ENCODE measurements around the gene TP53RK.

Gene TP53RK

GRCh38 chr20:46689082-46689753, at the start of gene TP53RK:
Gene TP53RK (minus strand): TSS chr20:46689444. CDS start chr20:46689414, 30 bp downstream.
- peak; percentile 88 for DNase-seq (ENCODE audit: low spot score)

DNA sequence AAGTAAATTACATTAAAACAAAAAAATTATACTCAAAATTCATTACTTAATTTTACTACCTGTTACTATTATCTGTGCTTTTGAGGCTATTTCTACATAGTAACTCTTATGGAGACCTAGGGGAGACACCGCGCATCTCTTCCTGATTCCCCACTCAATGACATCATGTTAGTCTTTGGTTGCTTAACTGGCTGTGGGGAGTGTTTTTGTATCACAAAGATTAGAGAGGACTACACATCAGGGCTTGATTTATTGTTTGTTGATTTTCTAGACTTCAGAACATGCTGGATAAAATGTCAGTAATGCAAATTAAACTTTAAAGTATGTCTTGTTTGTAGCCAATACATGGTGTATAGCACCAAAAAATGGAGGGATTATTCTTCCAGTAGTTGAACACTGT, 46.2 kb upstream of the TP53RK start:
- no peak for DNase-seq (ENCODE audit: low spot score)

DNA sequence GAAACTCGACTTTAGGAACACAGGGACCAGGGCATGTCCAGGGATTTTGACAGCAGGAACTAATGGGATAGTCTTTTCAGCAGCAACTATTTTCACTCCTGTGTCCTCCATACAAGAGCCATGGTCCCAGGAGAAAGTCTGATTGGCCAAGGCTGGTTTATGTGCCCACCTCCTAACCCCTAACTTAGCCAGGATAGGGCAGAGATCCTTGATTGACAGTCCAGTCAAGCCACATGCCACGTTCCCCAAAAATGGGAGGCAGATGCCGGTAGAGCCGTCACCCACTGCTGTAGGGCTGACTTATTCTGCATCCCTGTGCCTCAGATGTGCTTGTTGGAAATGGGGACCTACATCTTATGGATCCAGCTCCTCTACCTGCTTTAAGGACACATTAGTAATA, 42.5 kb upstream of the TP53RK start:
- no peak for DNase-seq (ENCODE audit: low spot score)

GRCh38 chr20:46725186-46726165, 36.2 kb upstream of the TP53RK start:
- no peak for DNase-seq (ENCODE audit: low spot score)

DNA sequence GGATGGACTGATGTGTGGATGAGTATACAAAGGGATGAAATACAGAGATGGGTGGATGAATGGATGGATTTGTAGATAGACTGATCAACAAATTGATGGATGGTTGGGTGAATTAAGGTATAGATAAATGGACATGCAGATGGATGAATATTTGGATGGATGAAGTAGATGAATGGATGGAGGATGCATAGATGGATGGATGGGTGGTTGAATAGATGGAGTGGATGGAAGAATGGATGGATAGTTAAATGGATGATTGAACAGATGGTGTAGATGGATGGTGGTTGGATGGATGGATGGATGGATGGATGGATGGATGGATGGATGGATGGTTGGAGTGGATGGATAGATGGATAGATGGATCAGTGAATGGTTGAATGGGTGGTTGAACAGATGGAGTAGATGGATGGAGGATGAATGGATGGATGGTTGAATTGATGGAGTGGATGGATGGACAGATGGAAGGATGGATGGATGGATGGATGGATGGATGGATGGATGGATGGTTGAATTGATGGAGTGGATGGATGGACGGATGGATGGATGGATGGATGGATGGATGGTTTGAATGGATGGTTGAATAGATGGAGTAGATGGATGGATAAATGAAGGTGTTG, 35.2 kb upstream of the TP53RK start:
- DNase-seq (ENCODE audit: low spot score): no peak

DNA sequence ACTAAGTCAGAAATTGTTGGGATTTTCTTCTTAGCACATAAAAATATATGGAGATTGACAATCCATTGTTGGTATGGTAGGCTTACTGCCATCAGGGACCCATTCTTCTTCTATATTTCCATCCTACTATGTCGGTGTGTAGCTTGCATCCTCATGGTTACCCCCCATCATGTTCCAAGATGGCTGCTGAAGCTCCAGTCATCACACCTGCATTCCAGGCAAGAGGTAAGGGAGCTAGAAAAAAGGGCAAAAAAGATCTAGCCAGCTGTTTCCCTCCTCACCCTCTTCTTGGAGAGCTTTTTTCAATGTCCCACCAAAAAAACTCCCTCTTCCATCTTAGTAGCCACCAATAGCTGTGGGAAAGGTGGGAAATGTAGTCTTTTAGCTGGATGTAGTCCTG, 33.8 kb upstream of the TP53RK start:
- DNase-seq (ENCODE audit: low spot score): no peak

GRCh38 chr20:46722450-46722849, 33.2 kb upstream of the TP53RK start:
- DNase-seq (ENCODE audit: low spot score): no peak

DNA sequence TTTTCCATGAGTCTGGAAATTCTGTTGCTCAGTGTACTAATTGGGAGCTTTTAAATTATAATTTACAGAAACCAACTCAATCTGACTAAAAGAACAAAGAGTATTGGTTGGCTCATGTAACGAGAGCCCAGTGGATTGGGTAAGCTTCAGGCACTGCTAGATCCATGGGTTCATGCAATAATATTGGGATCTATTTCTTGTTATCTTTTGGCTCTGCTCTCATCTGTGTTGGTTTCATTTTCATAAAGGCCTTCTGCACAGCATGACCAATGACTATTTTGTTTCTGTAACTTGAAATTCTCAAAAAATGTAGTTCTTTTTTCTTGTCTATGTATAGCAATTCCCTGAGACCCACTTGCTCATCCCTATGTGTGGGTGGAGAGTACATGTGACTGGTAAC, 32.2 kb upstream of the TP53RK start:
- no peak for DNase-seq (ENCODE audit: low spot score)

GRCh38 chr20:46720776-46721425, 31.7 kb upstream of the TP53RK start:
- no peak for DNase-seq (ENCODE audit: low spot score)

DNA sequence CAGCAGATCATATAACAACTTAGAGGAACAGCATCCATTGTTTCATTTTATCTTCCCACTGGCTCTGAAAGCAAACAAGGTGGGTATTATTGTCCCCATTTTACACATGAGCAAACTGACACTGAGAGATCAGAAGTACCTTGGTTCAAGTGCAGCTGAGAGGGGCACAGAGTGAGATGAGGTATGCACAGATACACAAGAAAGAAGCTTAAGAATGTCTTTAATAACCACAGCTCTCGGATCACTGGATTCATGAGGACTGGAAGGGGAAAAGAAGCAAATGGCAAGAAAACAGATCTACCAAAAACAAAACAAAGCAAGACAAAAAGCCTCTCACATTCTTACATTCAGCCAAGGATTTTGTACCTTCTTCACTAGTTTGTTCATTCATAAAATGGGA, 30.8 kb upstream of the TP53RK start:
- DNase-seq (ENCODE audit: low spot score): no peak

- DNase-seq (ENCODE audit: low spot score): no peak
Observed at GRCh38 chr20:46717818-46718541, 28.7 kb upstream of the TP53RK start.

DNA sequence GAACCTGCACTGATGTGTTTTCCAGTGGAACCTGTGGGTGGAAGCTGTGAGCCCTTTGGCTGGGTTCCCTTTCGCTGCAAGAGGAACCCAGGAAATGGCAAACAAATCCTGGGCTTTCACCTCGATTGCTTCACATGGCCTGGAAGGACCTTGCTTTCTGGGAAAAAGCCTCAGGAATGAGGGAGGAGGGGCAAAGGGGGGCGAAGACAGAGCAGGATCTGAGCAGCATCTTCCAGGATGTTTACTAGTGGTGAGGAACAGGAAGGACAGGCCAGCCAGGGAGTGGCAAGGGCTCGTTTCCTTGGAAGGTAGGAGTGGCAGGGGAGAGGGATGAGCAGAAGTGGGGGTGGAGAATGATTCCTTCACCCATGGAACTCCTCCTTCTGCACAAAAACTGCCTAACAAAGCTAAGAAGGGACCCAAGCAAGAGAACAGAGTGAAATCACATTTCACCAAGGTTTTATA, 26.1 kb upstream of the TP53RK start:
- DNase-seq (ENCODE audit: low spot score): no peak

GRCh38 chr20:46713957-46714834, 25.0 kb upstream of the TP53RK start:
- DNase-seq (ENCODE audit: low spot score): no peak

- DNase-seq (ENCODE audit: low spot score): no peak
Observed at GRCh38 chr20:46712056-46712636, 22.9 kb upstream of the TP53RK start.

DNA sequence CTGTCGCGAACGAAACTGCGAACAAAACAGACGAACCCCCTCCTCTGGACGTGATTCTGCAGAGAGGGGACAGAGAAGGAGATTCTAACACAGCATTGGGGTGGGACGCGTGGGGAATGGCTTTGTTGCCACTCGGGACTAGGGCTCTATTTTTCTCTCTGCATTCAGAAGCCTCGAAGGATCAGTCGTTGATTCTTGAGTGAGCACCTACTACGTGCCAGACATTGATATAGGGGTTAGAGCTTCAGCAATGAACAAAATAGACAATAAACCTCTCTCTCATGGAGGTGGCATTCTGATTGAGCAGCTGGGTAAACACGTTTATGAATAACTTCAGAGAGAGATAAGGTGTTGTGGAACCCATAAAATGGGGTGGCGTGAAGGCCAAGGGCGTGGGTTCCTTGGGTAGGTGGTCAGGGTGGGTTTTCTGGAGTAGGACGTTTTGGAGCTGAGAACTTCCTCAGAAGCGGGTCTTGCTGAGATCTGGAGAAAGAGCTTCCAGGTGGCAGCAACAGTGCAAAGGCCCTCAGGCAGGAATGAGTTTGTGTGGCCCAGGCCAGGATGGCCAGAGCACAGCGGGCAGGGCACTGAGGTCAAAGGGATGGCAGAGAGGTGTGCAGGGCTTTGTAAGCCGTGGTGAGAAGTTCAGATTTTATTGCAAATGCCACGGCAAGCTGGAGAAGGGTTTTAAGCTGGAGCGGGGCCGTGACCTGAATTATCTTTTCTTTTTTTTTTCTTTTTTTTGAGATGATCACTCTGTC, 21.1 kb upstream of the TP53RK start:
- DNase-seq (ENCODE audit: low spot score): no peak

DNA sequence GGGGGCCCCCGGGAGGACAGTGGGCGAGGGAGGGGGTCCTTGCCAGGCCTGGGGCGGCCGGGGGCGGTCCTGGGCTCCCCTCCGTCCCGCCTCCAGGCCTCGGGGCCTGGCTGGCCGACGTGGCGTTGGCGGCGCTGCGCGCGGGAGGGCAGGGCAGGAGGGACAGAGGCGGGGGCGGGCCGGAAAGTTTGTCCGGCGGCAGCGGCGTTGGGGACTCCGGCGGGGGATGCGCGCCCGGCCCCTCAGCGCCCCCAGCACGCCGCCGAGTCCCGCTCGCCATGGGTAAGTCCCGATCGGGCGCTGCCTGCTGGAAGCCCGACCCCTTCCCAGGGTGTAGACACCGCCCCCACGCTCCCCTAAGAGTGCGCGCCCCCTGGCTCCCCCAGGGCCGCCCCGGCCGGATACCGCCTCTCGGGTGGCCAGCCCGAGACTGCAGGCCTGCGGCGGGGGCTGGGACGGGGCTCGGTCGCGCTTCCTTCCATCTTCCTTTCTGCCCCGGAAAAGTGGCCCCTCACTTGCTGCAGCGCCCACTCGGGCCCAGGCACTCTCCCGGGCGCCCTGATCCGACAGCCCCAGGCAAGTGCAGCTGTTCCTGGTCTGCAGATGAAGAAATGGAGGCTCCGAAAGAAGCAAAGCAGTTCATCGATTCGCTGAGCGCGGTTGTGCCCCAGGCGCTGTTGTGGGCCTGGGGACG, 20.4 kb upstream of the TP53RK start, which contains the start of gene SLC2A10:
TSS of gene SLC2A10 (plus strand) at position 191 of the 694 bp plus-strand sequence. CDS start at position 279, 88 bp downstream.
- peak; percentile 39 for DNase-seq (ENCODE audit: low spot score)

- DNase-seq (ENCODE audit: low spot score): no peak
Observed at GRCh38 chr20:46709055-46709458, 19.8 kb upstream of the TP53RK start.

GRCh38 chr20:46708172-46708860, 19.1 kb upstream of the TP53RK start:
- peak; percentile 44 for DNase-seq (ENCODE audit: low spot score)

Data from HuH-7 (cell line).